ENCODE results near the gene GORASP1.

Gene GORASP1

DNA sequence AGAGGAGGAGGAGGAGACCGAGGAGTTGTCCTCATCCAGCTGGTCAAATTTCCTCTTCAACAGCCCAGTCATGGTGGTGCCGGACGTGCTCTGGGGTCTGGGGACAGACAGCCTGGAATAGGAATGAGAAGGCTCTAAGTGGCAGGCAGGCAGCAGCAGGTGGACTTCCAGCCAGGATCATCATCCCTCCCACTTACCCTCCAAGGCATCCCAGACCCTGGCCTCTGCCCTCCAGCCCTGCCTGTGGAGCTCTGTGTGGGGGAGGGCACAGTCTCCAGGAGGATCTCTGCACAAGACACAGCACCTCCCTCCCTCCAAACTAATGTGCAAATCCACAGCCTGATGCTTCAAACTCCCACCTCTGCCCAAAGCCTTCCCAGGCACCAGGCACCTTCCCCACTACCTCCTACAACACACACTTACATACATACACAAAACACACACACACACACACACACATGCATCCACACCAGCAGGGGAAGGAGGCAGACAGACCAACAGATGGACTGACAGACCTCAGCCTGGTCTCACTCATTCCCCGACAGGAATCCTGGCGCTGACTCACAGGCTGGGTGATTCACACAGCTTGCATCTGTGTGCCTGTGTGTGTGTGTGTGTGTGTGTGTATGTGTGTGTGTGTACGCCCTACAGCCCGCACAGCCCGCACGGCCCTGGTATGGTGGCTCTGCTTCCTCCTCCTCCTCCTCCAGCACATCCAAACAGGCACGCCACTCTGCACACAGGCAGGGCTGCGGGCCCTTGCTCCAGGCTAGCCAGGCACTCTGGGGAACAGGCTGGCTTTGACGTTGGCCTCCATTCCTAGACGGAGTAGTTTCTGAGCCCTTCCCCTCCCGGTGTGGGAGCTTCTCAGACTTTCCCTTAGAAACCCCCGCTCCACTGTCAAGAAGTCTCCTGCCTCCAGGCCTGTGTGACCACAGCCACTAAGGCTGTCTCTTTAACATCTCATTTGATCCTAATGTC, 39.5 kb upstream of the GORASP1 start:
- H2BK5ac ChIP-seq (ENCODE audit: low read length): no peak overlapping the region
- H2BK12ac ChIP-seq (ENCODE audit: low read length): no peak overlapping the region
- no peaks in the 10 kb centered on the region for H3K27me3 ChIP-seq (ENCODE audit: control insufficient read depth in 3 of 3, insufficient read depth in 3 of 3, low read depth in 1 of 3, low read length in 3 of 3)
- no peak overlapping the region for H3K27ac ChIP-seq (replicated peaks; ENCODE audit: low read length)
- no peak overlapping the region for H4K8ac ChIP-seq (ENCODE audit: low read depth, low read length)
- H3K4me3 ChIP-seq (ENCODE audit: low read length in 2 of 2): peak overlapping the region in 1 of 2 donors; percentile 2
- H3K4me2 ChIP-seq (ENCODE audit: insufficient read depth, low read length, poor library complexity, severe bottlenecking): no peak overlapping the region
- no CpG with 5 or more reads among the region's 15 CpGs for WGBS, 2 donors (ENCODE audit: extremely low coverage in 2 of 2, insufficient read length in 2 of 2, insufficient replicate concordance in 1 of 2)
- peak overlapping the region; percentile 72 for H3K9ac ChIP-seq (ENCODE audit: low read depth, low read length, poor library complexity)
- H3K18ac ChIP-seq (ENCODE audit: low read length): no peak overlapping the region
- H4K91ac ChIP-seq (ENCODE audit: low read depth, low read length, poor library complexity): no peak overlapping the region
- H3K14ac ChIP-seq (ENCODE audit: low read length): peak overlapping the region; percentile 87
- DNase-seq (ENCODE audit: low spot score): no peak
- H2BK15ac ChIP-seq (ENCODE audit: low read length): no peak overlapping the region
- peak overlapping the region; percentile 82 for H3K23ac ChIP-seq (ENCODE audit: low read depth, low read length, poor library complexity)
- peak overlapping the region; percentile 62 for H2BK120ac ChIP-seq (ENCODE audit: low read depth, low read length)
- H2AK5ac ChIP-seq (ENCODE audit: low read depth, low read length): peak overlapping the region; percentile 30
- H3K79me1 ChIP-seq (ENCODE audit: low read depth, low read length): peaks cover 12% of the 10 kb centered on the region
- peaks cover 22 to 27% of the 10 kb centered on the region in 2 donors for H3K36me3 ChIP-seq (replicated peaks in 1 of 2; ENCODE audit: control insufficient read depth in 2 of 2, insufficient read depth in 2 of 2, low read length in 2 of 2)
- no peak overlapping the region for H3K4ac ChIP-seq (ENCODE audit: low read length)
- H3K4me1 ChIP-seq (ENCODE audit: control insufficient read depth in 2 of 2, insufficient read depth in 1 of 2, low read depth in 1 of 2, low read length in 2 of 2): peaks cover 41% of the 10 kb centered on the region in 2 donors
- H3K9me3 ChIP-seq (replicated peaks in 1 of 2; ENCODE audit: control insufficient read depth in 2 of 2, insufficient read depth in 1 of 2, low read depth in 1 of 2, low read length in 2 of 2): no peaks in the 10 kb centered on the region
- peak overlapping the region; percentile 80 for H2AFZ ChIP-seq (ENCODE audit: low read length)

DNA sequence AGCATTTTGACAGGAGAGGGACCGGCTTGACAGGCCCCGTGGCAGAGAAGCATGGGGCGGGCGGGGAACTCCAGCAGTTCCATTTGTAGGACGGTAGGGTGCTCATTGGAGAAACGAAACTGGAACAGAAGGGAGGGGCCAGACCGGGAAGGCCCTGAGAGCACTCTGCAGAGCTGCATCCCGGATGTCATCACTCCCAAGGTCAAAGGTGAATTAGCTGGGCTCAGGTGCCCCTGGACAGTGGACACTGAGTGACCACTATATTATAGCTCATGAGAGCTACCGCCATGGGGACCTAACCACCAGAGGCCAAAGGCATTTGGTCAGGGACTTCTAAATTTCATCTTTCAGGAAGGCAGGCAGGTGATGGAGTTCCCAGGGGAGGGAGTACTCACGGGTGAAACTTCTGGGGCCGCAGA, 38.7 kb upstream of the GORASP1 start:
- peaks cover 11% of the 10 kb centered on the region for H3K79me1 ChIP-seq (ENCODE audit: low read depth, low read length)
- H3K14ac ChIP-seq (ENCODE audit: low read length): no peak overlapping the region
- H3K23ac ChIP-seq (ENCODE audit: low read depth, low read length, poor library complexity): no peak overlapping the region
- no CpG with 5 or more reads among the region's 11 CpGs for WGBS, 2 donors (ENCODE audit: extremely low coverage in 2 of 2, insufficient read length in 2 of 2, insufficient replicate concordance in 1 of 2)
- no peak overlapping the region for H4K8ac ChIP-seq (ENCODE audit: low read depth, low read length)
- no peak overlapping the region for H2BK120ac ChIP-seq (ENCODE audit: low read depth, low read length)
- H2AFZ ChIP-seq (ENCODE audit: low read length): no peak overlapping the region
- no peak overlapping the region for H2BK12ac ChIP-seq (ENCODE audit: low read length)
- H3K4me2 ChIP-seq (ENCODE audit: insufficient read depth, low read length, poor library complexity, severe bottlenecking): no peak overlapping the region
- peaks cover 22 to 30% of the 10 kb centered on the region in 2 donors for H3K36me3 ChIP-seq (replicated peaks in 1 of 2; ENCODE audit: control insufficient read depth in 2 of 2, insufficient read depth in 2 of 2, low read length in 2 of 2)
- no peak overlapping the region for H3K4me3 ChIP-seq (ENCODE audit: low read length in 2 of 2)
- no peak overlapping the region for H3K27ac ChIP-seq (replicated peaks; ENCODE audit: low read length)
- H3K27me3 ChIP-seq (ENCODE audit: control insufficient read depth in 3 of 3, insufficient read depth in 3 of 3, low read depth in 1 of 3, low read length in 3 of 3): no peaks in the 10 kb centered on the region
- H4K91ac ChIP-seq (ENCODE audit: low read depth, low read length, poor library complexity): no peak overlapping the region
- no peak overlapping the region for H2BK5ac ChIP-seq (ENCODE audit: low read length)
- H3K18ac ChIP-seq (ENCODE audit: low read length): no peak overlapping the region
- peak overlapping the region; percentile 30 for H2AK5ac ChIP-seq (ENCODE audit: low read depth, low read length)
- H2BK15ac ChIP-seq (ENCODE audit: low read length): no peak overlapping the region
- DNase-seq (ENCODE audit: low spot score): no peak
- no peak overlapping the region for H3K9ac ChIP-seq (ENCODE audit: low read depth, low read length, poor library complexity)
- H3K9me3 ChIP-seq (replicated peaks in 1 of 2; ENCODE audit: control insufficient read depth in 2 of 2, insufficient read depth in 1 of 2, low read depth in 1 of 2, low read length in 2 of 2): no peaks in the 10 kb centered on the region
- H3K4me1 ChIP-seq (ENCODE audit: control insufficient read depth in 2 of 2, insufficient read depth in 1 of 2, low read depth in 1 of 2, low read length in 2 of 2): peaks cover 33% of the 10 kb centered on the region in 2 donors
- H3K4ac ChIP-seq (ENCODE audit: low read length): no peak overlapping the region

DNA sequence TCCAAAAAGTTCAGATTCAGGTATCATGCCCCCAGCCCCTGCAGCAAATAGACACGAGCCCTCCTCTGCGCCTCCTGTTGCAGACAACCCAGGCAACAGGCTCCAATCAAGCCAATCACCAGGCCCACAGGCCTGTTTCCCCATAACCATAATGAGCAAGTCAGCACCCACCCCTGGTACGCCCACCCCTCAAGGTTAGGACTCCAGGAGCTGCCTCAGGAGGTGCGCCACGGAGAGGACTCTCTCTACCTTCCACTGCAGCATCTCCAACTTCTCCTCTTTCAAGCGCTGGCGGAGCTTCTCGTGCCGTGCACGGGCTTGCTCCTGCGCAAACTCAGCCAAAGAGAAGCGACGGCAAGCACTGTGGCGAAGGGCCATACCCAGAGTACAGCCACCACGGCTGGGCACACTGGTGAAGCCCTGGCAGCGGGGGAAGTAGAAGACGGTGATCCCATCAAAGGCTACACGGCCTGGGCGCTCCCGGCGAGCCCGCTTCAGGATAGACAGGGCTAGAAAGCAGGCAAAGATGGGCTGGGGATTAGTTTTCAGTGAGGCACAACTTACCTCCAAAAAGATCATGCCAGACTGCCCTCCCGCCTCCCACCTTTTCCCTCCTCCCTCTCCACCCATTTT, 37.4 kb upstream of the GORASP1 start:
- peaks cover 22 to 35% of the 10 kb centered on the region in 2 donors for H3K36me3 ChIP-seq (replicated peaks in 1 of 2; ENCODE audit: control insufficient read depth in 2 of 2, insufficient read depth in 2 of 2, low read length in 2 of 2)
- no peak overlapping the region for H4K91ac ChIP-seq (ENCODE audit: low read depth, low read length, poor library complexity)
- no peak overlapping the region for H2AFZ ChIP-seq (ENCODE audit: low read length)
- H2BK15ac ChIP-seq (ENCODE audit: low read length): no peak overlapping the region
- H2BK120ac ChIP-seq (ENCODE audit: low read depth, low read length): no peak overlapping the region
- no peak overlapping the region for H3K27ac ChIP-seq (replicated peaks; ENCODE audit: low read length)
- H3K9ac ChIP-seq (ENCODE audit: low read depth, low read length, poor library complexity): no peak overlapping the region
- H3K18ac ChIP-seq (ENCODE audit: low read length): no peak overlapping the region
- no peak overlapping the region for H2BK12ac ChIP-seq (ENCODE audit: low read length)
- H3K79me1 ChIP-seq (ENCODE audit: low read depth, low read length): peaks cover 8% of the 10 kb centered on the region
- no peaks in the 10 kb centered on the region for H3K27me3 ChIP-seq (ENCODE audit: control insufficient read depth in 3 of 3, insufficient read depth in 3 of 3, low read depth in 1 of 3, low read length in 3 of 3)
- WGBS, 2 donors (ENCODE audit: extremely low coverage in 2 of 2, insufficient read length in 2 of 2, insufficient replicate concordance in 1 of 2): no CpG with 5 or more reads among the region's 23 CpGs
- no peak overlapping the region for H2AK5ac ChIP-seq (ENCODE audit: low read depth, low read length)
- no peaks in the 10 kb centered on the region for H3K9me3 ChIP-seq (replicated peaks in 1 of 2; ENCODE audit: control insufficient read depth in 2 of 2, insufficient read depth in 1 of 2, low read depth in 1 of 2, low read length in 2 of 2)
- no peak overlapping the region for H3K4me3 ChIP-seq (ENCODE audit: low read length in 2 of 2)
- no peak overlapping the region for H4K8ac ChIP-seq (ENCODE audit: low read depth, low read length)
- peaks cover 20 to 22% of the 10 kb centered on the region in 2 donors for H3K4me1 ChIP-seq (ENCODE audit: control insufficient read depth in 2 of 2, insufficient read depth in 1 of 2, low read depth in 1 of 2, low read length in 2 of 2)
- H3K4me2 ChIP-seq (ENCODE audit: insufficient read depth, low read length, poor library complexity, severe bottlenecking): no peak overlapping the region
- no peak overlapping the region for H3K4ac ChIP-seq (ENCODE audit: low read length)
- no peak overlapping the region for H3K14ac ChIP-seq (ENCODE audit: low read length)
- H3K23ac ChIP-seq (ENCODE audit: low read depth, low read length, poor library complexity): peak overlapping the region; percentile 47
- DNase-seq (ENCODE audit: low spot score): no peak
- no peak overlapping the region for H2BK5ac ChIP-seq (ENCODE audit: low read length)

Data from neuronal stem cell (in vitro differentiated cells).